ENCODE measurements around the gene LRRFIP1.

DNA sequence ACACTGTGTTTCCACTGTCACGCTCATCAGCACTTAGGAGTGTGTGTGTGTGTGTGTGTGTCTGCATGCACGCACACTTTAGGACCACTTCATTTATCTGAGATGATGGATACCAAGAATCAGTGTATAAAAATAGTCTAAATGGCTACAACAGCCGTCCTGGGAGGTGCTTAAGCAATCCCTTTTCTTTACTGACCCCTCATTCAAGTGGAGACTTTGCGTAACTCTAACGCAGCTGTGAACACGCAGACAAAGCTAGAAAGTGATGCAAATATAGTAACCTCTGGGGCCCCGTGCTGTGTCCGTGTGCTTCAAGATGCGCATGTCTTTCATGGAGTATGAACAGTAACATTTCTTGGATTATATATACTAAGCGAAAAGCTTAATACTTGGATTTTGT lies 130.8 kb downstream of the LRRFIP1 start:
- TF ChIP-seq CTCF (IDR thresholded peaks at IDR 0.05; ENCODE audit: low read depth, low read length, poor library complexity, severe bottlenecking) (no peak), EZH2phosphoT487 (IDR thresholded peaks at IDR 0.05; ENCODE audit: borderline replicate concordance, low read length) (no peak)
